Kidney (tissue), 14 donors: Measurements from ENCODE around the gene ZIC3. TPM values are rescaled to one million over a fixed set of nuclear protein-coding genes. Genes with fewer than 3 reads are reported as not detected.

Source experiments
- DNase-seq, 5 donors: peaks; one replicate each; pipeline ENCODE4 v3.0.0-alpha.2; 2013 to 2020
- FAIRE-seq: peaks from 2 replicates; lab custom pipeline; 2012; peaks lifted over from hg19 to GRCh38; lab: Jason Lieb, UNC
- H3K27ac ChIP-seq, 2 donors: one replicate each; pipeline ENCODE4 v1.7.0; 2013; ENCODE audit warnings: low read depth in 2 of 2, low read length in 2 of 2, inconsistent platforms in 1 of 2
- H3K27me3 ChIP-seq: one replicate; pipeline ENCODE4 v1.7.1; 2013; ENCODE audit warnings: low read length, inconsistent platforms; ENCODE audit not compliant: control insufficient read depth, insufficient read depth
- H3K36me3 ChIP-seq, 3 donors: one replicate each; pipeline versions ENCODE4 v1.7.0 to v1.7.1; 2013; ENCODE audit warnings: low read length in 3 of 3, control low read depth in 1 of 3, inconsistent platforms in 1 of 3; ENCODE audit not compliant: insufficient read depth in 3 of 3, control insufficient read depth in 2 of 3
- H3K4me1 ChIP-seq, 3 donors: one replicate each; pipeline versions ENCODE4 v1.7.0 to v1.7.1; 2013; ENCODE audit warnings: low read length in 3 of 3, inconsistent platforms in 1 of 3, low read depth in 1 of 3; ENCODE audit not compliant: control insufficient read depth in 2 of 3, insufficient read depth in 2 of 3
- H3K4me3 ChIP-seq, 3 donors: one replicate each; pipeline versions ENCODE4 v1.7.0 to v1.8.1; 2013; ENCODE audit warnings: low read length in 3 of 3, control low read depth in 1 of 3, inconsistent platforms in 1 of 3
- H3K9ac ChIP-seq, 3 donors: one replicate each; pipeline versions ENCODE4 v1.7.0 to v1.7.1; 2013; ENCODE audit warnings: low read length in 3 of 3, control low read depth in 1 of 3, inconsistent platforms in 1 of 3
- H3K9me3 ChIP-seq, 3 donors: one replicate each; pipeline versions ENCODE4 v1.7.0 to v1.7.1; 2013; ENCODE audit warnings: low read length in 3 of 3, control low read depth in 1 of 3, inconsistent platforms in 1 of 3; ENCODE audit not compliant: control insufficient read depth in 2 of 3, insufficient read depth in 1 of 3
- intact Hi-C: fragments of 100-400 bp; cut with DNase I; formaldehyde crosslinking; loops from one replicate; pipeline ENCODE4 v1.11.1; 2022
- polyA plus RNA-seq: library from polyadenylated mRNA; stranded (reverse); fragments of 350-450 nt; fragmentation: Illumina TruSeq; extraction: RNeasy Lipid Tissue Mini Kit (QIAGEN cat#74804); gene quantifications from one replicate; pipeline ENCODE4 v1.2.3, GENCODE V29; 2014; ENCODE audit warnings: low read depth, low replicate concordance; ENCODE audit not compliant: insufficient read depth
- total RNA-seq: library from RNA; stranded (reverse); fragmentation: NEBNext Ultra II Directional; extraction: Animal tissue kit (Norgen Biotek cat#: 25700); gene quantifications from one replicate; pipeline ENCODE4 v1.2.1, GENCODE V29; 2021
- TF ChIP-seq, protein P1 (sequence below): IDR thresholded peaks from 3 replicates; pipeline ENCODE4 v1.5.1; 2012; ENCODE audit warnings: mild to moderate bottlenecking, moderate library complexity, borderline replicate concordance; ENCODE audit not compliant: insufficient read depth; ENCODE audit errors: extremely low read depth
- donor health status: control.
- donor health status: control.
- donor health status: control.
- donor health status: control.
- donor health status: control.
- donor health status: DM: yes; HTN: yes; CAD: no.
- donor health status: Normal renal cell carcinoma (clear cell type).

Gene ZIC3
- total and polyA plus RNA-seq, 2 donors from 2014 or later, result not detected

DNA sequence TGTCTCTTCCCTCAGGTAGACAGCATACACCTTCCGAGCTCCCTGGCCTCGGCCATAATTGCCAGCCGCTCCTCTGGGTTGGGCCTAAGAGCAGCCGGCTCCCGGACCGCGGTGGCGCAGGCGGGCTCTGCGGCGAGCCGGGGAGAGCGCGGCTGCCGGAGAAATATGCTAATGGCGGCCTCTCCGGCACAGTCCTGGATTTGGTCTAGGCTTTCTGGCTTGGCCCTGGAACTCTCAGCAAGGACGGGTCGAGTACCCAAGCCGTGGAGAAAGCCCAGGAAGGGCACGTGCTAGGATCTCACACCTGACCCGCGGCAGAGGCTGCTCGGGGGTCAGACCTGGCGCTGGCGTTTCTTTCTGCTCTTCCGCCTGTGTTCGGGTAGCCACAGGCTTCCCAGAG, 18.6 kb upstream of the ZIC3 start:
- Histone ChIP-seq H3K4me3 (no peak overlapping the region), H3K9me3 (no peaks in the 10 kb centered on the region), H3K4me1 (no peaks in the 10 kb centered on the region), H3K36me3 (no peaks in the 10 kb centered on the region), H3K9ac (no peak overlapping the region), H3K27ac (no peak overlapping the region), H3K27me3 (peaks cover 51% of the 10 kb centered on the region)
- intact Hi-C loops, result no loop called here
- TF ChIP-seq, protein P1, sequence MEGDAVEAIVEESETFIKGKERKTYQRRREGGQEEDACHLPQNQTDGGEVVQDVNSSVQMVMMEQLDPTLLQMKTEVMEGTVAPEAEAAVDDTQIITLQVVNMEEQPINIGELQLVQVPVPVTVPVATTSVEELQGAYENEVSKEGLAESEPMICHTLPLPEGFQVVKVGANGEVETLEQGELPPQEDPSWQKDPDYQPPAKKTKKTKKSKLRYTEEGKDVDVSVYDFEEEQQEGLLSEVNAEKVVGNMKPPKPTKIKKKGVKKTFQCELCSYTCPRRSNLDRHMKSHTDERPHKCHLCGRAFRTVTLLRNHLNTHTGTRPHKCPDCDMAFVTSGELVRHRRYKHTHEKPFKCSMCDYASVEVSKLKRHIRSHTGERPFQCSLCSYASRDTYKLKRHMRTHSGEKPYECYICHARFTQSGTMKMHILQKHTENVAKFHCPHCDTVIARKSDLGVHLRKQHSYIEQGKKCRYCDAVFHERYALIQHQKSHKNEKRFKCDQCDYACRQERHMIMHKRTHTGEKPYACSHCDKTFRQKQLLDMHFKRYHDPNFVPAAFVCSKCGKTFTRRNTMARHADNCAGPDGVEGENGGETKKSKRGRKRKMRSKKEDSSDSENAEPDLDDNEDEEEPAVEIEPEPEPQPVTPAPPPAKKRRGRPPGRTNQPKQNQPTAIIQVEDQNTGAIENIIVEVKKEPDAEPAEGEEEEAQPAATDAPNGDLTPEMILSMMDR, result no peak
- DNase-seq (no peak), FAIRE-seq (no peak)

DNA sequence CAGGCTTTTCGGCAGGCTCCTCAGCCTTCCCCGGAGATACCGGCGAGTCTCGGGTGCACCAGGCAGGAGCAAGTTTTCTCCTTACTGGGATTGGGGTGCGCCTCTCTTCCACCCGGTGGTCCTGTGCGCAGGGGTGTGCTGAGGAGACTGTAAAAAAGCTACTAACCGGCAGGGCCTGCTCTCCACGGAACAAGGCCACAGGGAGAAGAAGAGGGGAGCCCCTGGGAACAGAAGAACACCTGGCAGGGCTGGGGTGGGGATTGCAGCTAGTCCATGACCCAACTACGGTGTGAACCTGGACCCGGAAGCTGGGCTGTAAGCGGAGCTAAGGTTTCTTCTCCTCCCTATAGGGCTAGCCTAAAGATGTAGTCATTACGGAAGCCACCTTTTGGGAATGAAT, 17.7 kb upstream of the ZIC3 start:
- no peak for FAIRE-seq
- DNase-seq, result no peak
- Histone ChIP-seq H3K27me3 (peaks cover 51% of the 10 kb centered on the region), H3K4me3 (no peak overlapping the region), H3K9me3 (no peaks in the 10 kb centered on the region), H3K27ac (no peak overlapping the region), H3K36me3 (no peaks in the 10 kb centered on the region), H3K9ac (no peak overlapping the region), H3K4me1 (no peaks in the 10 kb centered on the region)
- TF ChIP-seq, protein P1, result no peak
- intact Hi-C loops, result no loop called here

DNA sequence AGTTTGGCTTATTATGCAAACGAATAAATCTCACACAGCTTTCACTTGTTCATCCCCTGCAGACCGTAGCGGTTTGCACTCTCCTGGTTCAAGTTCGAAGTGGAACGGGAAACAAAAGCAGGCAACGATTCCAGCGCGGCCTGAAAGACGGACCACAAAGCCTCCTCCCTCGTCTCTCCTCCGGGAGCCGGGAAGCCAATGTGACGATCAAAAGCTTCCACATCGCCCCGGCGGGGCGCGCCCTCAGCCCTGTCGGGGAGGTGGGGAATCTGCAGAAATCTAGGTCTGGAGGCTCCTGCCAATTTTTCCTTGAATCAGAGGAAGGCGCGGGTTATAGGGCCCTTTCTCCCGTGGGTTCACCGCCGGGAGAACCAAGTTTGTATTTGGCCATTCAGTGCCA, 16.9 kb upstream of the ZIC3 start:
- intact Hi-C loops, result no loop called here
- no peak for FAIRE-seq
- Histone ChIP-seq H3K36me3 (no peaks in the 10 kb centered on the region), H3K4me1 (no peaks in the 10 kb centered on the region), H3K9me3 (no peaks in the 10 kb centered on the region), H3K4me3 (no peak overlapping the region), H3K27ac (no peak overlapping the region), H3K9ac (no peak overlapping the region), H3K27me3 (peaks cover 45% of the 10 kb centered on the region)
- TF ChIP-seq, protein P1, result no peak
- no peak for DNase-seq
